Cortex of kidney (tissue), 1 donor: Measurements from ENCODE around the gene CLP1.
"Not testable (repeated sequence)": the region's sequence is repeated elsewhere in the genome, so short reads cannot be mapped to it uniquely, and the experiment has no call there.

ENCODE experiments used
- DNase-seq: peaks from one replicate; lab custom pipeline; 2025; lab: John Stamatoyannopoulos, UW

The CLP1 gene

GRCh38 chr11:57667117-57667735 is 9.7 kb downstream of the CLP1 start:
- peak; percentile 10 for DNase-seq

DNA sequence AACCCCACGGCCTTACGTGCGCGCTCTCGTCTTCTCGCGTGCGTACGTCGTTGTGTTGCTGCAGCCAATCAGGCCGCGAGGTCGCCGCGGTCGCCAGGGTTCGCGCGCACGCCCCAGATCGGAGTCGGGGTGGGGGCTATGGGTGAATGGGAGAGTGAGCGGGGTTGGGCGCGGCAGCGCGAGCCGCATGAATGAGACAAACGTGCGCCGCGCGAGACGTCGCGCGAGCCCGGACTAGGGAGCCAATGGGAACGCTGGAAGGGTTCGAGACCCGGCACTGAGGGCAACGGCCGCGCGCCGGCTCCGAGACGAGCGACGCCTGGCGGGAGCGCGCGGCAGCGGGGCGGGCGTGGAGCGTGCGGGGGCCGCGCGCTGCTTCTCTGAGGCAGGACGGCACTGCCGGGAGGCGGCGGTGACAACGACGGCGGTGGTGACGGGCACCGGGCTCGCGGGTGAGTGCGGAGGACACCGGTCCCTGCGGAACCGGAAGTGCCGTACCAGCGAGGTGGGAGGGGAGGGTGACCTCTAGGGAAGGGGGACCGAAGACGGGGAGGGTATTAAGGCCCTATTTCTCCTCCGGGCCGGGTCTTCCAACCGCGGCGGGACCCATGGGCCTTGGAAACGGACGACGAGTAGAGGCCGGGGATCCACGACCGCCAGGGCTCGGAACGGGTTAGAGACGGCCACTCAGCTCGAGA is 10.3 kb downstream of the CLP1 start, which contains the start of gene ZDHHC5:
Gene ZDHHC5, plus strand, starts transcription at position 379 of the 698 bp plus-strand sequence. CDS start 4,977 bp downstream, outside the sequence.
- peak; percentile 83 for DNase-seq

GRCh38 chr11:57668434-57668782 is 10.8 kb downstream of the CLP1 start:
- DNase-seq, result no peak

DNA sequence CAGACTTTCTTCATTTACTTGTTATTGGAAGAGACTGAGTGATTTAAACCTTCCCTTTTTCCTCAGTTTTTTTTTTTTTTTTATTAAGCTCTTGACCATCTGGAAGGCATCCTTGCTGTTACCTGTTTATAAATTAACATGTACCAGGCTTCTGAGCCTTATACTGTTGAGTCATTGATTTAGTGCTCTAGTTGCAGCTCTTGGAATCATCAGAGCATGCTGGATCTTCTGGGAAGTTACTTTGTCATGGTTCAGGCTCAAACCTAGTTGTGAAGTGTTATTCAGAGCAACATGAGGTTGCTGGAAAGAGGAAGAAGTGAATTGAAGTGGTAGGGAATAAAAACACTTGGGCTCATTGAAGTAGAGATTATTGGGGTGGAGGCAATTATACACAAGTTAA is 16.7 kb downstream of the CLP1 start:
- no peak for DNase-seq

GRCh38 chr11:57675176-57675941 is 17.8 kb downstream of the CLP1 start:
- no peak for DNase-seq

- no peak for DNase-seq
Observed at GRCh38 chr11:57679396-57679795, 21.8 kb downstream of the CLP1 start.

- DNase-seq, result no peak
Observed at GRCh38 chr11:57680552-57680874, 23.0 kb downstream of the CLP1 start.

DNA sequence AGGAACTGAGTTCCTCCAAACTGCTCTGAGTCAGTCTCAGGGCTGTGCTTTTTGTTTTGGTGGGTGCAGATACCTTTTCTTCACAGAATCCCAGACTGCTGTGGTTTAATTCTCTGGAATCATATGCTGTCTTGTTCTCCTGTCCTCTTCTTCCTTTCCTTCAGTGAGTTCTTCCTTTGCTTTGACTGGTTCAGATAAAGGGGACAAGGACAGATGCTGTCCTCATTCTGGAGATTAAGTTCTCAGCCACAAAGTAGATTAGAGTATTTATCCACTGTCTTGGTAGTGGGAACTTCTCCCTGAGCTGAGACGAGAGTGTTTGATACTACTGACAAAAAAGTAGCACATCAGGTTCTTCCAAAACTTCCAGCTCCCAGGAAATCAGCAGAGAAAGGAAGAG is 23.6 kb downstream of the CLP1 start:
- no peak for DNase-seq

- DNase-seq, result not testable (repeated sequence)
Observed at GRCh38 chr11:57690474-57690873, 32.9 kb downstream of the CLP1 start.

DNA sequence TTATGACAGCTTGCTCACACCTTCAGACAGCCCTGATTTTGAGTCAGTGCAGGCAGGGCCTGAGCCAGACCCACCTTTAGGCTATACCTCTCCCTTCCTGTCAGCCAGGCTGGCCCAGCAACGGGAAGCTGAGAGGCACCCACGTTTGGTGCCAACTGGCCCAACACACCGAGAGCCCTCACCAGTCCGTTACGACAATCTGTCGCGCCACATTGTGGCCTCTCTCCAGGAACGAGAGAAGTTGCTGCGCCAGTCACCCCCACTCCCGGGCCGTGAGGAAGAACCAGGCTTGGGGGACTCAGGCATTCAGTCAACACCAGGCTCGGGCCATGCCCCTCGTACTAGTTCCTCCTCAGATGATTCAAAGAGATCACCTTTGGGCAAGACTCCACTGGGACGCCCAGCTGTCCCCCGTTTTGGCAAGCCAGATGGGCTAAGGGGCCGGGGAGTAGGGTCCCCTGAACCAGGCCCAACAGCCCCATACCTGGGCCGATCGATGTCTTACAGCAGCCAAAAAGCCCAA is 41.3 kb downstream of the CLP1 start:
- no peak for DNase-seq

DNA sequence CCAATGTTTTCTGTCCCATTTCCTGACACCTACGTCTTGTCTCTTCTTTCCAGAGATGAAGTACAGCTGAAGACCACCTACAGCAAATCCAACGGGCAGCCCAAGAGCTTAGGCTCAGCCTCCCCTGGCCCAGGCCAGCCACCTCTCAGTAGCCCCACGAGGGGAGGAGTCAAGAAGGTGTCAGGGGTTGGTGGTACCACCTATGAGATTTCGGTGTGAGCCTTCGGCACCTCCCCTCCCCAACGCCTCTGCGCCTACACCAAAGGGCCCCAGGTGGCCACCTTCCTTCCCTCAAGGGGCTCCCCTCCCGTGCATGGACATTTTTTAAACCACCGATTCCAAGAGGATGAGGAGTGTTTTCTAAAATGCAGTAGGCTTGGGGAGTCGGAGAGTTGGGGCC is 42.3 kb downstream of the CLP1 start:
- DNase-seq, result no peak

DNA sequence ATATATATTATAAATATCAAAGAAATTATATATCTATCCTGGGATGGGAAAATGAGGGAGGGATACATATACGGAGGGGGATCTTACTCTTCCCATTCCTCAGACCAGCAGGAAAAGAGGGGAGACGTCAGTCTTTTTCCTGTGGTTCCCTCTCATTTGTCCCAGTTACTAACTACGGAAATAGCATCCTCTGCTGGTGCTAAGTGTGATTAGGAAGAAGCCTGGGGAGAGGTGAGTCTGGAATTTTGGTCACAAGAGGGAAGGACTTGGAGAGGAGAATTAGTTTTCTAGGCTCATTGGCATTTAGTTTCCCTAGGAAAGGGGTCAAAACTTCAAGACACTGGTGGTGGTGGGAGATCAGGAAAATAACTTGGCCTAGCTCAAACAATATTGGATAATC is 42.9 kb downstream of the CLP1 start:
- DNase-seq, result no peak

DNA sequence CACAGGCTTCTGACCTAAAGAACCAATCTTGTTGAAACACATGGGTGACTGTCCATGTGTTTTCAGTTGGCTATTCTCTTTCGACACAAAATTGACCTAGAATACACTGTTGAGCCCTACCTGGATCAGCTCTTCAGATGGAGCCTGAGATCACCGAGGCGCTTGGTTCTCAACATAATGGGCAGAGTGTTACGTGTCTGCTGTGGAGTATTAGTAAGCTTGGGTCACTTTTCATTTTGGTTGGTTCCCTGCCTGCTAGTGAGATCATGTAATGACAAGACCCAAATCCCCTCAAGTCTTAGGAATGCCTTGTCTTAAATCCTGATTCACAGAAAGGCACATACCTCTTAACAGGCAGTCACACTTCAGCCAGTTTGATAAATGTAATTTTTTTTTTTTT is 45.8 kb downstream of the CLP1 start:
- DNase-seq, result no peak

GRCh38 chr11:57704932-57705331 is 47.4 kb downstream of the CLP1 start:
- no peak for DNase-seq

GRCh38 chr11:57705432-57705831 is 47.9 kb downstream of the CLP1 start:
- DNase-seq, result not testable (repeated sequence)

- DNase-seq, result no peak
Observed at GRCh38 chr11:57709802-57710367, 52.3 kb downstream of the CLP1 start.
